NCI-H774 (cell line): ENCODE results near the gene PSAT1.

Source experiments
- DNase-seq: peaks from one replicate; lab custom pipeline; 2025; lab: John Stamatoyannopoulos, UW

The PSAT1 gene

GRCh38 chr9:78292716-78293497 lies 4.0 kb upstream of the PSAT1 start:
- no peak for DNase-seq

- no peak for DNase-seq
Observed at GRCh38 chr9:78294290-78295176, 2.4 kb upstream of the PSAT1 start.

- no peak for DNase-seq
Observed at GRCh38 chr9:78295177-78295575, 1.7 kb upstream of the PSAT1 start.

GRCh38 chr9:78295731-78296130 lies 1.2 kb upstream of the PSAT1 start:
- no peak for DNase-seq

- no peak for DNase-seq
Observed at GRCh38 chr9:78296201-78296892, 578 bp upstream of the PSAT1 start.

- DNase-seq: no peak
Observed at GRCh38 chr9:78297672-78297961, 692 bp downstream of the PSAT1 start.

- no peak for DNase-seq
Observed at GRCh38 chr9:78298046-78298765, 1.3 kb downstream of the PSAT1 start.

GRCh38 chr9:78300209-78300608 lies 3.3 kb downstream of the PSAT1 start:
- DNase-seq: no peak

- DNase-seq: no peak
Observed at GRCh38 chr9:78301466-78301865, 4.5 kb downstream of the PSAT1 start.

- no peak for DNase-seq
Observed at GRCh38 chr9:78303377-78304062, 6.6 kb downstream of the PSAT1 start.

- no peak for DNase-seq
Observed at GRCh38 chr9:78304357-78304756, 7.4 kb downstream of the PSAT1 start.

- no peak for DNase-seq
Observed at GRCh38 chr9:78306222-78307076, 9.5 kb downstream of the PSAT1 start.

- no peak for DNase-seq
Observed at GRCh38 chr9:78307360-78307759, 10.4 kb downstream of the PSAT1 start.

GRCh38 chr9:78309066-78309465 lies 12.1 kb downstream of the PSAT1 start:
- no peak for DNase-seq

GRCh38 chr9:78311075-78311474 lies 14.2 kb downstream of the PSAT1 start:
- no peak for DNase-seq

GRCh38 chr9:78311886-78312524 lies 15.1 kb downstream of the PSAT1 start:
- DNase-seq: peak; percentile 27

- no peak for DNase-seq
Observed at GRCh38 chr9:78314550-78314949, 17.6 kb downstream of the PSAT1 start.

- DNase-seq: no peak
Observed at GRCh38 chr9:78314953-78315870, 18.3 kb downstream of the PSAT1 start.
